HEK293 (cell line): ENCODE results near the gene NLK.

Experiments used
- CTCF ChIA-PET: fragments of 350-600 bp; formaldehyde crosslinking; extraction: SDS; loops from one replicate; lab custom pipeline; 2021; ENCODE audit warnings: antibody characterized with exemption; lab: Yijun Ruan, JAX
- POLR2A ChIA-PET: fragments of 300-600 bp; formaldehyde crosslinking; extraction: SDS; loops from one replicate; lab custom pipeline; 2020; ENCODE audit warnings: antibody characterized with exemption, inconsistent platforms; lab: Yijun Ruan, JAX
- H3K27ac ChIP-seq: fragments of 200-500 bp; sonication (Bioruptor generic); 2 replicates; pipeline ENCODE4 v1.5.1; 2014; ENCODE audit warnings: low read depth, low read length, control low read depth, inconsistent platforms; ENCODE audit errors: extremely low read depth
- H3K36me3 ChIP-seq, 2 experiments: fragments of 200-500 bp in 1 of 2; sonication (Bioruptor generic) in 1 of 2; 1 replicate in 1 of 2; 2 replicates in 1 of 2; pipeline ENCODE4 v1.5.1; 2014 to 2017; ENCODE audit warnings: inconsistent platforms in 2 of 2, low read length in 2 of 2; ENCODE audit not compliant: control insufficient read depth in 2 of 2, insufficient read depth in 1 of 2
- H3K4me1 ChIP-seq: fragments of 200-500 bp; sonication (Bioruptor generic); 2 replicates; pipeline ENCODE4 v1.5.1; 2014; ENCODE audit warnings: mild to moderate bottlenecking, low read length, inconsistent platforms; ENCODE audit not compliant: control insufficient read depth, insufficient read depth
- H3K4me3 ChIP-seq: 2 replicates; pipeline ENCODE4 v1.5.1; 2011; ENCODE audit warnings: low read depth, mild to moderate bottlenecking, control low read depth, low read length, moderate library complexity
- H3K9me3 ChIP-seq: fragments of 200-500 bp; sonication (Bioruptor generic); 2 replicates; pipeline ENCODE4 v1.5.1; 2014; ENCODE audit warnings: low read depth, low read length, inconsistent platforms; ENCODE audit not compliant: control insufficient read depth, insufficient read depth
- CTCF ChIP-seq: fragments of 450-650 bp; formaldehyde crosslinking; IDR thresholded peaks from 2 replicates; pipeline ENCODE4 v1.5.1; 2016; ENCODE audit warnings: missing biosample characterization, missing genetic modification characterization
- ELK4 ChIP-seq: IDR thresholded peaks from 2 replicates; pipeline ENCODE4 v1.6.1; 2011; ENCODE audit warnings: mild to moderate bottlenecking, low read depth, low read length, borderline replicate concordance
- GLI4 ChIP-seq: fragments of 450-650 bp; formaldehyde crosslinking; IDR thresholded peaks from 2 replicates; pipeline ENCODE4 v1.5.1; 2016; ENCODE audit warnings: missing biosample characterization, missing genetic modification characterization
- KLF1 ChIP-seq: fragments of 450-650 bp; formaldehyde crosslinking; IDR thresholded peaks from 2 replicates; pipeline ENCODE4 v1.5.1; 2016; ENCODE audit warnings: missing biosample characterization, missing genetic modification characterization
- ZBTB11 ChIP-seq: fragments of 450-650 bp; formaldehyde crosslinking; conservative IDR thresholded peaks from 2 replicates; pipeline ENCODE4 v1.5.1; 2016; ENCODE audit warnings: low read depth, missing biosample characterization, missing genetic modification characterization
- ZNF114 ChIP-seq: fragments of 450-650 bp; formaldehyde crosslinking; IDR thresholded peaks from 2 replicates; pipeline ENCODE4 v1.5.0; 2017; ENCODE audit warnings: missing biosample characterization, missing genetic modification characterization
- ZNF146 ChIP-seq: fragments of 450-650 bp; formaldehyde crosslinking; IDR thresholded peaks from 2 replicates; pipeline ENCODE4 v1.5.1; 2016; ENCODE audit warnings: missing biosample characterization, missing genetic modification characterization
- ZNF174 ChIP-seq: fragments of 450-650 bp; formaldehyde crosslinking; IDR thresholded peaks from 2 replicates; pipeline ENCODE4 v1.5.0; 2017; ENCODE audit warnings: missing biosample characterization, mild to moderate bottlenecking, missing genetic modification characterization
- ZNF248 ChIP-seq: fragments of 450-650 bp; formaldehyde crosslinking; IDR thresholded peaks from 2 replicates; pipeline ENCODE4 v1.5.1; 2017; ENCODE audit warnings: missing biosample characterization, missing genetic modification characterization
- ZNF514 ChIP-seq: fragments of 450-650 bp; formaldehyde crosslinking; IDR thresholded peaks from 2 replicates; pipeline ENCODE4 v1.5.1; 2016; ENCODE audit warnings: missing biosample characterization, missing genetic modification characterization
- ZNF629 ChIP-seq: fragments of 450-650 bp; formaldehyde crosslinking; IDR thresholded peaks from 2 replicates; pipeline ENCODE4 v1.5.1; 2017; ENCODE audit warnings: missing biosample characterization, missing genetic modification characterization
- ZNF692 ChIP-seq: fragments of 450-650 bp; formaldehyde crosslinking; IDR thresholded peaks from 2 replicates; pipeline ENCODE4 v1.5.1; 2016; ENCODE audit warnings: missing biosample characterization, missing genetic modification characterization
- ZNF747 ChIP-seq: fragments of 450-650 bp; formaldehyde crosslinking; IDR thresholded peaks from 2 replicates; pipeline ENCODE4 v1.5.1; 2016; ENCODE audit warnings: missing biosample characterization, missing genetic modification characterization
- ZNF785 ChIP-seq: fragments of 450-650 bp; formaldehyde crosslinking; IDR thresholded peaks from 2 replicates; pipeline ENCODE4 v1.5.1; 2016; ENCODE audit warnings: missing biosample characterization, missing genetic modification characterization
- TF ChIP-seq, protein P1 (sequence below): sonication (generic); formaldehyde crosslinking; IDR thresholded peaks from 2 replicates; pipeline ENCODE4 v1.8.1; 2022; ENCODE audit warnings: mild to moderate bottlenecking, moderate library complexity, missing genetic modification reagents
- TF ChIP-seq, protein P2 (sequence below): fragments of 450-650 bp; formaldehyde crosslinking; IDR thresholded peaks from 2 replicates; pipeline ENCODE4 v1.5.1; 2017; ENCODE audit warnings: missing biosample characterization, missing genetic modification characterization

Gene NLK

DNA sequence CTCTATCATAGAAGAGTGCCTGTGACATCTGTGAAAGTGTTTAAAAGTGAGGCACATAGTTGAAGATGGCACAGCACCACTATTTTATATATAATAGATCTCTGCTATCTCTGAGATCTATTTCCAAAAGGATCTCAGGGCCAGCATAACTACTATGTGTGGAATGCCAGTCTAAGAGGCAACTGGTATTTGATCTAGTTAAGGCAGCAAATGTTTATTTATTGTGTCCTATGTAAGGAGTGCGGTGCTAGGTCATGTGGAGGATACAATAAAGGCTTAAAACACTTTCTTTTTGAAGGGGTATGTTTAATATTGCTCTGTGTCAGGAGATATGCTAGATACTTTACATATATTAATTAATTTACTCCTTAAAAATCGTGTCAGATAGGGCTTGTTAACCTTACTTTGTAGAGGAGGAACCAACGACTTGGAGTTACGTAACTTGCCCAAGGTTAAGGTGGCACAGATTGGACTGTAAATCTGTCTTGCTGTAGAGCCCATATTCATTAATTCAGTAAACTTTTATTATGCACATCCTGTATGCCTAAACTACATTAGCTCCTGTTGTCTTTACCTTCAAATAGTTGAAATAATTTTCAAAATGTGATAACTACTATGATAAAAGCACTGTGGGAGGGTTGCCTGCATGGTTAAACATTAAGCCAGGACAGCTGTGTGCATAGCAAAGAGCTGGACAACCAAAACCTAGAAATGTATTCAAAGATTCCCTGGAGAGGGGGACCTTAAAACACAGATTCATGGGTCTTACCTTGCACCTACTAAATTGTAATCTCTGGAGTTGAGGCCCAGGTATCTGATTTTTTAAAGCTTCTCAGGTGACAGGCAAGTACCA, 83.3 kb downstream of the NLK start (continued):
- TF ChIP-seq, protein P1, sequence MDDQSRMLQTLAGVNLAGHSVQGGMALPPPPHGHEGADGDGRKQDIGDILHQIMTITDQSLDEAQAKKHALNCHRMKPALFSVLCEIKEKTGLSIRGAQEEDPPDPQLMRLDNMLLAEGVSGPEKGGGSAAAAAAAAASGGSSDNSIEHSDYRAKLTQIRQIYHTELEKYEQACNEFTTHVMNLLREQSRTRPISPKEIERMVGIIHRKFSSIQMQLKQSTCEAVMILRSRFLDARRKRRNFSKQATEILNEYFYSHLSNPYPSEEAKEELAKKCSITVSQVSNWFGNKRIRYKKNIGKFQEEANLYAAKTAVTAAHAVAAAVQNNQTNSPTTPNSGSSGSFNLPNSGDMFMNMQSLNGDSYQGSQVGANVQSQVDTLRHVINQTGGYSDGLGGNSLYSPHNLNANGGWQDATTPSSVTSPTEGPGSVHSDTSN (CRISPR knock-in tag): no peak
- TF ChIP-seq CTCF (tag by site-specific recombination) (no peak), ELK4 (no peak), ZNF692 (no peak), ZNF785 (tag by site-specific recombination) (no peak), ZNF114 (no peak)
- TF ChIP-seq, all 188 proteins: peak for 0

DNA sequence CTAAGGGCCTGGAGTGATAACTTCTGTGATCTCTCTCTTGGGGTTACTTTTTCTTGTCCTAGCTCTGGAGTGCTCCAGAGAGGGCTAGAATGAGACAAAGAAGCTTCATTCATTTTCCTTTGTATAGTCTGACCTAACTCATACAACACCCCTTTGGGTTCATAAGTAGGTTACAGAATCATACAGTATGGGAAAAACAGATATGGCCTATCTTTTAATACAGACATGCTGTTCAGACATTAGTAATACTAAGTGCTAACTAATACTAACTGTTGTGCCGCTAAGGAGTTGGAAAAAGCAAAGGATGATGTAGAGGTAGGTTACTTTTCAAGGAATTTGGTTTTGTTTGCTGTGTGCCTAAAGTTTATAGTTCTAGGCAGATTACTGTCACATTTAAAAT, 84.7 kb downstream of the NLK start:
- no peak for TF ChIP-seq ZNF629
- TF ChIP-seq, all 188 proteins: peak for 0
- Histone ChIP-seq H3K4me1 (peaks cover 2% of the 10 kb centered on the region; the same call in 1 of the 2 replicates), H3K27ac (no peak overlapping the region), H3K36me3 (peaks cover 0 to 3% of the 10 kb centered on the region in 2 experiments; a peak in 2 of 3 replicates), H3K4me3 (no peak overlapping the region), H3K9me3 (no peaks in the 10 kb centered on the region)
- CTCF ChIA-PET: no interaction called here
- POLR2A ChIA-PET: no interaction called here

- ChIA-PET POLR2A (no interaction called here), CTCF (no interaction called here)
- TF ChIP-seq, protein P2, sequence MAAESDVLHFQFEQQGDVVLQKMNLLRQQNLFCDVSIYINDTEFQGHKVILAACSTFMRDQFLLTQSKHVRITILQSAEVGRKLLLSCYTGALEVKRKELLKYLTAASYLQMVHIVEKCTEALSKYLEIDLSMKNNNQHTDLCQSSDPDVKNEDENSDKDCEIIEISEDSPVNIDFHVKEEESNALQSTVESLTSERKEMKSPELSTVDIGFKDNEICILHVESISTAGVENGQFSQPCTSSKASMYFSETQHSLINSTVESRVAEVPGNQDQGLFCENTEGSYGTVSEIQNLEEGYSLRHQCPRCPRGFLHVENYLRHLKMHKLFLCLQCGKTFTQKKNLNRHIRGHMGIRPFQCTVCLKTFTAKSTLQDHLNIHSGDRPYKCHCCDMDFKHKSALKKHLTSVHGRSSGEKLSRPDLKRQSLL (tag by site-specific recombination): no peak
- TF ChIP-seq ZNF146 (tag by site-specific recombination): no peak
- no peak overlapping the region for H3K27ac ChIP-seq
- H3K4me1 ChIP-seq: peaks cover 2% of the 10 kb centered on the region; the same call in 1 of the 2 replicates
- H3K9me3 ChIP-seq: no peaks in the 10 kb centered on the region
- no peak overlapping the region for H3K4me3 ChIP-seq
- peaks cover 6 to 12% of the 10 kb centered on the region in 2 experiments for H3K36me3 ChIP-seq
Observed at GRCh38 chr17:28128779-28129178, 86.3 kb downstream of the NLK start.

- no peak for TF ChIP-seq ZNF747 (tag by site-specific recombination)
- TF ChIP-seq KLF1 (tag by site-specific recombination): no peak
- no peak for TF ChIP-seq GLI4 (tag by site-specific recombination)
- no peak for TF ChIP-seq ZBTB11 (tag by site-specific recombination)
- no peak for TF ChIP-seq ZNF514
- TF ChIP-seq ZNF174 (tag by site-specific recombination): no peak
- no peak for TF ChIP-seq ZNF248 (tag by site-specific recombination)
- H3K36me3 ChIP-seq: peaks cover 6 to 9% of the 10 kb centered on the region in 2 experiments
- H3K27ac ChIP-seq: no peak overlapping the region
- no peak overlapping the region for H3K4me3 ChIP-seq
- ChIA-PET CTCF (interaction anchor here (0.9 kb wide), 1 partner anchor 121 kb away, joined by 4 read pairs; no protein-coding TSS in a partner anchor), POLR2A (interaction anchor here (0.6 to 1.0 kb wide), 2 partner anchors 90 to 435 kb away, joined by 3 to 5 read pairs; no protein-coding TSS in a partner anchor)
- H3K4me1 ChIP-seq: peaks cover 2% of the 10 kb centered on the region; the same call in 1 of the 2 replicates
- no peaks in the 10 kb centered on the region for H3K9me3 ChIP-seq
Observed at GRCh38 chr17:28130472-28130871, 88.0 kb downstream of the NLK start.
